Ishikawa (cell line): ENCODE results near the gene PIGQ.

Experiments used
- CEBPB ChIP-seq: IDR thresholded peaks from 2 replicates; pipeline ENCODE4 v1.6.1; 2012
- CREB1 ChIP-seq: IDR thresholded peaks from 2 replicates; pipeline ENCODE4 v1.6.1; 2012; ENCODE audit warnings: low read depth
- EGR1 ChIP-seq: IDR thresholded peaks from 2 replicates; pipeline ENCODE4 v1.6.1; 2012
- EP300 ChIP-seq: IDR thresholded peaks from 2 replicates; pipeline ENCODE4 v1.6.1; 2012; ENCODE audit warnings: borderline replicate concordance
- FOXM1 ChIP-seq: IDR thresholded peaks from 2 replicates; pipeline ENCODE4 v1.6.1; 2012; ENCODE audit warnings: low read depth, borderline replicate concordance
- MAX ChIP-seq: IDR thresholded peaks from 2 replicates; pipeline ENCODE4 v1.6.1; 2012
- NFIC ChIP-seq: IDR thresholded peaks from 2 replicates; pipeline ENCODE4 v1.6.1; 2012
- RAD21 ChIP-seq: IDR thresholded peaks from 2 replicates; pipeline ENCODE4 v1.6.1; 2012; ENCODE audit warnings: low read depth
- REST ChIP-seq: IDR thresholded peaks from 2 replicates; pipeline ENCODE4 v1.6.1; 2012; ENCODE audit warnings: low read depth, mild to moderate bottlenecking
- TAF1 ChIP-seq: IDR thresholded peaks from 2 replicates; pipeline ENCODE4 v1.6.1; 2012; ENCODE audit warnings: low read depth, mild to moderate bottlenecking
- TCF12 ChIP-seq: IDR thresholded peaks from 2 replicates; pipeline ENCODE4 v1.6.1; 2012; ENCODE audit warnings: low read depth
- TEAD4 ChIP-seq: IDR thresholded peaks from 2 replicates; pipeline ENCODE4 v1.6.1; 2012
- USF1 ChIP-seq: IDR thresholded peaks from 2 replicates; pipeline ENCODE4 v1.6.1; 2012
- YY1 ChIP-seq: IDR thresholded peaks from 2 replicates; pipeline ENCODE4 v1.6.1; 2012; ENCODE audit warnings: low read depth
- ZBTB7A ChIP-seq: IDR thresholded peaks from 2 replicates; pipeline ENCODE4 v1.6.1; 2012; ENCODE audit warnings: low read depth

Gene PIGQ

GRCh38 chr16:540645-541340, 29.0 kb upstream of the PIGQ start:
- no peak for TF ChIP-seq TAF1
- TF ChIP-seq EP300: no peak
- no peak for TF ChIP-seq MAX
- TF ChIP-seq FOXM1: no peak
- TF ChIP-seq TCF12: no peak
- TF ChIP-seq NFIC: no peak
- no peak for TF ChIP-seq EGR1
- TF ChIP-seq CEBPB: no peak
- TF ChIP-seq REST: no peak
- no peak for TF ChIP-seq TEAD4
- no peak for TF ChIP-seq ZBTB7A
- TF ChIP-seq CREB1: no peak
- TF ChIP-seq USF1: no peak

GRCh38 chr16:543301-544164, 26.2 kb upstream of the PIGQ start:
- no peak for TF ChIP-seq MAX
- no peak for TF ChIP-seq RAD21
- TF ChIP-seq NFIC: no peak
- no peak for TF ChIP-seq CREB1
- no peak for TF ChIP-seq REST
- no peak for TF ChIP-seq CEBPB

- TF ChIP-seq CREB1 (no peak), FOXM1 (no peak), EP300 (no peak), EGR1 (no peak), ZBTB7A (no peak), TAF1 (no peak), REST (no peak), MAX (no peak), YY1 (no peak), NFIC (no peak), RAD21 (no peak), CEBPB (no peak), TCF12 (no peak), USF1 (no peak), TEAD4 (no peak)
Measured at GRCh38 chr16:544517-544916, 25.3 kb upstream of the PIGQ start.
